Endothelial cell of umbilical vein (primary cell): Measurements from ENCODE around the gene ADAM29. TPM values are rescaled to one million over a fixed set of nuclear protein-coding genes. Genes with fewer than 3 reads are reported as not detected.

Source experiments
- Bru-seq: library from RNA; stranded (reverse); fragments of 400-500 nt; gene quantifications from one replicate; lab custom pipeline; 2021; lab: Mats Ljungman, UMichigan
- BruChase-seq, 2 experiments: library from RNA; stranded (reverse); fragments of 400-500 nt; gene quantifications; one replicate each; lab custom pipeline; 2021; lab: Mats Ljungman, UMichigan
- BruUV-seq: library from RNA; stranded (reverse); fragments of 400-500 nt; replicated peaks from 2 replicates; lab custom pipeline; 2021; lab: Mats Ljungman, UMichigan
- CTCF ChIA-PET: fragments of 300-600, 350-600 bp; sonication (Branson Sonifier 250); formaldehyde crosslinking; loops from one replicate; lab custom pipeline; 2021; ENCODE audit warnings: antibody characterized with exemption, inconsistent platforms; lab: Charles Lee
- POLR2A ChIA-PET: fragments of 300-600, 350-600 bp; sonication (Branson Sonifier 250); formaldehyde crosslinking; loops from one replicate; lab custom pipeline; 2021; ENCODE audit warnings: antibody characterized with exemption, inconsistent platforms; lab: Charles Lee
- DNase-seq: peaks from one replicate; pipeline ENCODE4 v3.0.0-alpha.2; 2011; ENCODE audit warnings: low read depth, low spot score
- FAIRE-seq: peaks from 2 replicates; lab custom pipeline; 2011; peaks lifted over from hg19 to GRCh38; lab: Jason Lieb, UNC
- H2AFZ ChIP-seq: 2 replicates; pipeline ENCODE4 v1.6.0; 2012; ENCODE audit warnings: low read depth, low read length, control low read depth, inconsistent platforms
- H3K27ac ChIP-seq: 2 replicates; pipeline ENCODE4 v1.5.1; 2011; ENCODE audit warnings: low read depth, mild to moderate bottlenecking, control low read depth, low read length, moderate library complexity; ENCODE audit not compliant: insufficient read depth
- H3K27me3 ChIP-seq, 2 experiments: 2 replicates each; pipeline versions ENCODE4 v1.6.0 to v1.6.1; 2011; ENCODE audit warnings: low read length in 2 of 2, mixed read lengths in 1 of 2; ENCODE audit not compliant: control insufficient read depth in 2 of 2, insufficient read depth in 2 of 2
- H3K36me3 ChIP-seq, 2 experiments: 2 replicates in 1 of 2; 3 replicates in 1 of 2; pipeline ENCODE4 v1.5.1; 2011; ENCODE audit warnings: low read length in 2 of 2, mild to moderate bottlenecking in 1 of 2, moderate library complexity in 1 of 2; ENCODE audit not compliant: control insufficient read depth in 2 of 2, insufficient read depth in 2 of 2; ENCODE audit errors: extremely low read depth in 1 of 2
- H3K4me1 ChIP-seq: 3 replicates; pipeline ENCODE4 v1.5.1; 2011; ENCODE audit warnings: mild to moderate bottlenecking, low read length; ENCODE audit not compliant: control insufficient read depth, insufficient read depth; ENCODE audit errors: extremely low read depth
- H3K4me2 ChIP-seq: 2 replicates; pipeline ENCODE4 v1.6.1; 2011; ENCODE audit warnings: low read length, control low read depth, mixed read lengths; ENCODE audit not compliant: insufficient read depth
- H3K4me3 ChIP-seq, 3 experiments: fragments of 200-600 bp in 1 of 3; sonication (generic), shearing (Covaris generic) in 1 of 3; replicated peaks in 1 of 3; 2 replicates each; pipeline ENCODE4 v1.5.1; 2011 to 2016; ENCODE audit warnings: control low read depth in 3 of 3, low read length in 3 of 3, mild to moderate bottlenecking in 2 of 3, inconsistent platforms in 1 of 3, low read depth in 1 of 3, moderate library complexity in 1 of 3; ENCODE audit not compliant: insufficient read depth in 1 of 3
- H3K79me2 ChIP-seq: 2 replicates; pipeline ENCODE4 v1.6.0; 2012; ENCODE audit warnings: low read length, inconsistent platforms; ENCODE audit not compliant: control insufficient read depth, insufficient read depth
- H3K9ac ChIP-seq: replicated peaks from 2 replicates; pipeline ENCODE3; 2011; ENCODE audit warnings: low read length, control low read depth; ENCODE audit not compliant: insufficient read depth; ENCODE audit errors: extremely low read depth
- H3K9me1 ChIP-seq: replicated peaks from 3 replicates; pipeline ENCODE4 v1.6.0; 2011; ENCODE audit warnings: mild to moderate bottlenecking, low read length; ENCODE audit not compliant: control insufficient read depth, insufficient read depth; ENCODE audit errors: extremely low read depth
- H3K9me3 ChIP-seq: replicated peaks from 2 replicates; pipeline ENCODE4 v1.5.1; 2012; ENCODE audit warnings: low read length, inconsistent platforms; ENCODE audit not compliant: control insufficient read depth, insufficient read depth
- H4K20me1 ChIP-seq: replicated peaks from 2 replicates; pipeline ENCODE3; 2011; ENCODE audit warnings: mild to moderate bottlenecking, low read length; ENCODE audit not compliant: control insufficient read depth, insufficient read depth; ENCODE audit errors: extremely low read depth
- EZH2 ChIP-seq: IDR thresholded peaks from 2 replicates; pipeline ENCODE4 v1.6.1; 2012; ENCODE audit warnings: borderline replicate concordance, low read depth, mild to moderate bottlenecking, moderate library complexity, low read length, inconsistent platforms; ENCODE audit not compliant: severe bottlenecking
- FOS ChIP-seq: IDR thresholded peaks from 2 replicates; pipeline ENCODE4 v1.6.1; 2011; ENCODE audit warnings: mild to moderate bottlenecking, low read length, moderate library complexity, borderline replicate concordance; ENCODE audit not compliant: insufficient read depth
- GATA2 ChIP-seq: IDR thresholded peaks from 2 replicates; pipeline ENCODE4 v1.7.0; 2011; ENCODE audit warnings: low read depth, mild to moderate bottlenecking, moderate library complexity, mixed read lengths, low read length; ENCODE audit not compliant: insufficient read length, insufficient read depth
- JUN ChIP-seq: IDR thresholded peaks from 2 replicates; pipeline ENCODE4 v1.6.1; 2011; ENCODE audit warnings: borderline replicate concordance, low read depth; ENCODE audit not compliant: insufficient read length, insufficient read depth
- MYC ChIP-seq: IDR thresholded peaks from one replicate; pipeline ENCODE4 v1.6.1; 2011; ENCODE audit warnings: mild to moderate bottlenecking, low read depth, low read length
- POLR2A ChIP-seq: IDR thresholded peaks from 2 replicates; pipeline ENCODE4 v1.6.1; 2012; ENCODE audit warnings: low read depth, mild to moderate bottlenecking, control low read depth, low read length
- POLR2AphosphoS5 ChIP-seq: IDR thresholded peaks from 2 replicates; pipeline ENCODE4 v1.6.1; 2012; ENCODE audit warnings: low read depth, mild to moderate bottlenecking, control low read depth, low read length, moderate library complexity; ENCODE audit not compliant: insufficient read depth
- dilution Hi-C: fragments of 300-500 bp; cut with MboI; formaldehyde crosslinking; loops from one replicate; pipeline ENCODE4 v1.15.0; 2019; ENCODE audit warnings: low sequenced_read_pairs; ENCODE audit not compliant: extremely low pct_ligation_motif_present
- intact Hi-C: fragments of 100-400 bp; cut with micrococcal nuclease; formaldehyde crosslinking; loops from one replicate; pipeline ENCODE4 v1.10.0; 2022
- long read RNA-seq: library from polyadenylated mRNA; stranded (forward); transcript quantifications from one replicate; pipeline ENCODE4 v2.0.0, GENCODE V29; 2021
- polyA minus RNA-seq, 3 experiments: library from RNA; depleted of rRNA, polyadenylated mRNA; stranded (reverse); fragments of >200 nt; gene quantifications; 1 replicate in 1 of 3; 2 replicates in 2 of 3; pipeline ENCODE4 v1.2.3, GENCODE V29; 2011
- polyA plus RNA-seq, 4 experiments: library from polyadenylated mRNA; depleted of rRNA in 3 of 4; stranded (reverse) in 3 of 4; unstranded in 1 of 4; fragments of >200 nt; gene quantifications; 2 replicates each; pipeline versions ENCODE4 v1.2.1 to v1.2.3, GENCODE V29; 2011 to 2012; ENCODE audit warnings: missing spikeins in 1 of 4
- total RNA-seq: library from RNA; stranded (reverse); gene quantifications from 2 replicates; pipeline ENCODE4 v1.2.3, GENCODE V29; 2021
- TF ChIP-seq, protein P1 (sequence below), 2 donors: IDR thresholded peaks; 1 replicate in 1 of 2; 2 replicates in 1 of 2; pipeline ENCODE4 v1.5.1; 2011; ENCODE audit warnings: low read length in 2 of 2, mild to moderate bottlenecking in 2 of 2, moderate library complexity in 2 of 2, control low read depth in 1 of 2, inconsistent platforms in 1 of 2, low read depth in 1 of 2; ENCODE audit not compliant: insufficient read depth in 1 of 2; ENCODE audit errors: extremely low read depth in 1 of 2
- TF ChIP-seq, protein P2 (sequence below): IDR thresholded peaks from 2 replicates; pipeline ENCODE4 v1.6.1; 2011; ENCODE audit not compliant: insufficient read depth, insufficient read length

Gene ADAM29
- total RNA-seq (not detected in 2 replicates), polyA plus RNA-seq (not detected in 2 replicates), polyA minus RNA-seq (not detected in 2 replicates), Bru-seq, nascent RNA (not detected), BruChase-seq, experiment 1, labeled RNA remaining after a 6-hour chase (not detected), BruChase-seq, experiment 2, labeled RNA remaining after a 2-hour chase (not detected)
- polyA plus RNA-seq (2011; cell fraction: cytosol; rRNA removed) = not detected in 2 replicates
- polyA plus RNA-seq (2011; cell fraction: nucleus; rRNA removed) = not detected in 2 replicates
- polyA plus RNA-seq (2012) = not detected in 2 replicates
- polyA minus RNA-seq (2011; cell fraction: cytosol; rRNA and poly(A)+ RNA removed) = not detected
- not detected in 2 replicates for polyA minus RNA-seq (2011; cell fraction: nucleus; rRNA and poly(A)+ RNA removed)
- long read RNA-seq = 0 reads

DNA sequence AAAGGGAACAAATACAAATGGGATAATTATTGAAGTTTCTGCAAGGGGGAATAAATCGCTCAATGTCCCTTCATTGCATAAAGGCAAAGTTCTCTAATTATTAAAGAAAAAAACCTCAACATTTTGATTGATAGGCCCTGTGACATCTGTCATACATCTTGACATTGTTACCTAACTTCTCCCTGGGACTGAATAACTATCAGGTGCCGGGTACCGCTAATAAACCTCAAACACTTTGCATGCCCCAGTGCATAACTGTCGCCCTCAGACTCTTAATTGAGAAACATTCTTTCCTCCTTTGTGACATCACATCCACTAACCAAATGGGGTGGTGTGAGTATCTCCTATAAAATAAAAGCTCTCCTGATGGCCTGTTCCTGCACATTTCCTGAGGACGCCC is at the start of gene ADAM29:
Gene ADAM29 (plus strand): TSS at position 301 of the 400 bp plus-strand sequence. CDS start 57,168 bp downstream, outside the sequence.
- dilution Hi-C loops = no loop called here
- intact Hi-C loops = no loop called here
- BruUV-seq = no TSS peak
- H3K79me2 ChIP-seq = no peaks in the 10 kb centered on the region
- no peak within 1 kb of the TSS for H3K4me3 ChIP-seq
- no peaks in the 10 kb centered on the region for H3K27me3 ChIP-seq
- no peak within 1 kb of the TSS for H2AFZ ChIP-seq
- POLR2A ChIA-PET = no interaction called here
- no peaks in the 10 kb centered on the region for H4K20me1 ChIP-seq
- no peak for TF ChIP-seq POLR2A
- no peak for TF ChIP-seq EZH2
- TF ChIP-seq, protein P1, sequence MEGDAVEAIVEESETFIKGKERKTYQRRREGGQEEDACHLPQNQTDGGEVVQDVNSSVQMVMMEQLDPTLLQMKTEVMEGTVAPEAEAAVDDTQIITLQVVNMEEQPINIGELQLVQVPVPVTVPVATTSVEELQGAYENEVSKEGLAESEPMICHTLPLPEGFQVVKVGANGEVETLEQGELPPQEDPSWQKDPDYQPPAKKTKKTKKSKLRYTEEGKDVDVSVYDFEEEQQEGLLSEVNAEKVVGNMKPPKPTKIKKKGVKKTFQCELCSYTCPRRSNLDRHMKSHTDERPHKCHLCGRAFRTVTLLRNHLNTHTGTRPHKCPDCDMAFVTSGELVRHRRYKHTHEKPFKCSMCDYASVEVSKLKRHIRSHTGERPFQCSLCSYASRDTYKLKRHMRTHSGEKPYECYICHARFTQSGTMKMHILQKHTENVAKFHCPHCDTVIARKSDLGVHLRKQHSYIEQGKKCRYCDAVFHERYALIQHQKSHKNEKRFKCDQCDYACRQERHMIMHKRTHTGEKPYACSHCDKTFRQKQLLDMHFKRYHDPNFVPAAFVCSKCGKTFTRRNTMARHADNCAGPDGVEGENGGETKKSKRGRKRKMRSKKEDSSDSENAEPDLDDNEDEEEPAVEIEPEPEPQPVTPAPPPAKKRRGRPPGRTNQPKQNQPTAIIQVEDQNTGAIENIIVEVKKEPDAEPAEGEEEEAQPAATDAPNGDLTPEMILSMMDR (IDR thresholded peaks at IDR 0.05; ENCODE audit: extremely low read depth in 1 of 2, insufficient read depth in 1 of 2, low read depth in 1 of 2, low read length in 2 of 2) = no peak
- TF ChIP-seq, protein P2, sequence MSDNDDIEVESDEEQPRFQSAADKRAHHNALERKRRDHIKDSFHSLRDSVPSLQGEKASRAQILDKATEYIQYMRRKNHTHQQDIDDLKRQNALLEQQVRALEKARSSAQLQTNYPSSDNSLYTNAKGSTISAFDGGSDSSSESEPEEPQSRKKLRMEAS = no peak
- TF ChIP-seq GATA2 = no peak
- TF ChIP-seq JUN = no peak
- no peak for TF ChIP-seq MYC
- TF ChIP-seq FOS = no peak
- TF ChIP-seq POLR2AphosphoS5 = no peak
- no peaks in the 10 kb centered on the region for H3K9me1 ChIP-seq
- DNase-seq (no peak), FAIRE-seq (no peak)
- CTCF ChIA-PET = no interaction called here
- no peaks in the 10 kb centered on the region for H3K9me3 ChIP-seq
- H3K4me2 ChIP-seq = no peak within 1 kb of the TSS
- H3K27ac ChIP-seq = no peak within 1 kb of the TSS
- no peaks in the 10 kb centered on the region for H3K4me1 ChIP-seq
- no peaks in the 10 kb centered on the region for H3K36me3 ChIP-seq
- H3K9ac ChIP-seq = no peak within 1 kb of the TSS
